LoVo (cell line): ENCODE data around the gene BABAM1.
"Not testable (repeated sequence)": the region's sequence is repeated elsewhere in the genome, so short reads cannot be mapped to it uniquely, and the experiment has no call there.

Source experiments
- DNase-seq: peaks from one replicate; pipeline ENCODE4 v3.0.0-alpha.2; 2016; ENCODE audit warnings: low spot score

Gene BABAM1

GRCh38 chr19:17275441-17276175, 8.4 kb downstream of the BABAM1 start:
- DNase-seq: no peak

DNA sequence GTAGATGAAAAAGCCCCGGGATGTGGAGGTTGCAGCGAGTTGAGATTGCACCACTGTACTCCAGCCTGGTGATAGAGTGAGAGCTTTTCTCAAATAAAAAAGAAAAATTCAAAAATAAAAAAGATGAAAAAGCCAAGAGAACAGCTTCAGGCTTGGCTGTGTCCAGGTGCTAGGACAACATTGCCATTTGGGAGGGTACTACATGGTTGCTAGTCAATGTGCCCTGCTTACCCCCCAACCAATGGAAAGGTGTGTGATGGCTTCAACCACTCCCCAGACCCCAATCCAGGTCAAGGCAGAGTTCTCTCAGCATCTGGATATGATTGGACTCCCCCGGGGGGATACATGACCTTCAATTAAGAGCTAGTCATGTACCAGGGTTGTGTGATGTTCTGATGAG, 12.2 kb downstream of the BABAM1 start:
- DNase-seq: no peak

DNA sequence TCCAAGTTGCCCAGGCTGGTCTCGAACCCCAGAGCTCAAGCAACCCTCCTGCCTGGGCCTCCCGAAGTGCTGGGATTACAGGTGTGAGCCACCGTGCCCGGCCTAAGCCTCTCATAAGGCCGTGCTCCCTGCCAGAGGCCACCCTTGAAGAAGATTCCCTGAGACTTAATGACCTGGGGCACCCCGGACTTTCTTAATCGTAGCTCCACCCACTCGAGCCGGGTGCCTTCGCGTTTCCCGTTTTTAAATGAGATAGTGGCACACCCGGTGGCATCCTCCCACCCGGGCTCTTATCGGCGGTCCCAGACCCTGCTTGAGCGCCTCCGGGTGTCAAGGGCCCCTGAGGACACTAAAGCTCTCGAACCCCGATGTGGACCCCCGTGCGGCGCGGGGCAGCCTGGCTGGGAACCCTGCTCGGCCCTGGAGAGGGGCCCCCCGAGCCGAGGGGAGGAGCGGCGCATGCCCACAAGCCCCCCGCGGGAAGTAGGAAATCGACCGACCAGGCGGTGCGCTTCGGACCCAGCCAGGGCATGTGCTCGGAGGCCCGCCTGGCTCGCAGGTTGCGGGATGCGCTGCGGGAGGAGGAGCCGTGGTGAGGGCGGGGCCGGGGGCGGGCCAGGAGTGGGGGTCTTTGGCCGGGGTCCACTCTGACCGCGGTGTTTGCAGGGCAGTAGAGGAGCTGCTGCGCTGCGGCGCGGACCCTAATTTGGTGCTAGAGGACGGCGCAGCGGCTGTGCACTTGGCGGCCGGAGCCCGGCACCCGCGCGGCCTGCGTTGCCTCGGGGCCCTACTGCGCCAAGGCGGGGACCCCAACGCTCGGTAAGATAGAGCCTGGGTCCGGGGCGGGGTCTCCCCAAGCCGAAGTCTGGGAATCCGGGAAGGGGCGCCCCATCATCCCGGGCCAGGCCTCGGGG, 14.4 kb downstream of the BABAM1 start, which contains the start of gene ANKLE1:
Gene ANKLE1 (plus strand): TSS at position 511 of the 914 bp plus-strand sequence. CDS start 20 bp downstream, at position 531.
- DNase-seq: no peak

DNA sequence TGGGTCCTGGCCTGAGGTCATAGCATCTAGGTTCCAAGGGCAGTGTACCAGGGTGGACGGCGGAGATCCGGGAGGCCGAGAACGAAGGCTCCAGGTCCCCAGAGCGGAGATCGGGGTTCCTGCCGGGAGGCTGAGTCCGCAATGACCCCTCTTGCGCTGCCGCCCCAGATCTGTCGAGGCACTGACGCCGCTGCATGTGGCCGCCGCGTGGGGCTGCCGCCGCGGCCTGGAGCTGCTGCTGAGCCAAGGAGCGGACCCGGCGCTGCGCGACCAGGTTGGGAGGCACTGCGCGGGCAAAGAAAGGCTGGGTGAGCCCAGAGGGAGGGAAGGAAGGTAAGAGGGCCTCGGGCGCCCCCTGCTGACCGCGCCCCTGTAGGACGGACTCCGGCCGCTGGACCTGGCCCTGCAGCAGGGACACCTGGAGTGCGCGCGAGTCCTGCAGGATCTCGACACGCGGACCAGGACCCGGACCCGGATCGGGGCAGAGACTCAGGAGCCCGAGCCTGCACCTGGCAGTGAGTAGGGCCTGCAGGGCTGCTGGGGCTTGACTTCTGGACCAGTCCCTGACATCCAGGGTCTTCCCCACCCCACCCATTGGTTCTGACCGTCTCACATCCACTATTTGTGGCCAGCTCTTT, 15.4 kb downstream of the BABAM1 start:
- DNase-seq: peak; percentile 80

GRCh38 chr19:17283504-17283996, 16.3 kb downstream of the BABAM1 start:
- no peak for DNase-seq

DNA sequence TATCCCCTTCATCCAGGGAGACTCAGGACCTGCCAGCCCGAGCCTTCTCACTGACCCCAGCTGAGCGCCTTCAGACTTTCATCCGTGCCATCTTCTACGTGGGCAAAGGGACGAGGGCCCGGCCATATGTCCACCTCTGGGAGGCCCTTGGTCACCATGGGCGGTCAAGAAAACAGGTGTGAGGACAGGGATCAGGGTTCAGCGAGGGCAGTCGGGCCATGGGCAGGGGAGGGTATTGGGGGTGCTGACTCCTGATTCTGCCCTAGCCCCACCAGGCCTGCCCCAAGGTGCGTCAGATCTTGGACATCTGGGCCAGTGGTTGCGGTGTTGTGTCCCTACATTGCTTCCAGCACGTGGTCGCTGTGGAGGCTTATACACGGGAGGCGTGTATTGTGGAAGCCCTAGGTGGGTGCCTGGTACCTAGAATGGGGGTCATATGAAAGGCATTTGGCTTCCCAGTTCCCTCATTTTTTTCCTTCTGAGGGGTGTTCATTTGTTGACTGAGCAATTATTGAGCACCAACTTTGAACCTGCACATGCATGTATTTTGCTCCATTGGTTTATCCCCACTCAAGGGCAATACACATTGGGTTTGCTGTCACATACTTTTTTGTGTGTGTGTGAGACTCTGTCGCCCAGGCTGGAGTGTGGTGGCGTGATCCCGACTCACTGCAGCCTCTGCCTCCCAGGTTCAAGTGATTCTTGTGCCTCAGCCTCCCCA, 18.3 kb downstream of the BABAM1 start:
- DNase-seq: no peak

- DNase-seq: no peak
Observed at GRCh38 chr19:17286263-17286662, 19.0 kb downstream of the BABAM1 start.

DNA sequence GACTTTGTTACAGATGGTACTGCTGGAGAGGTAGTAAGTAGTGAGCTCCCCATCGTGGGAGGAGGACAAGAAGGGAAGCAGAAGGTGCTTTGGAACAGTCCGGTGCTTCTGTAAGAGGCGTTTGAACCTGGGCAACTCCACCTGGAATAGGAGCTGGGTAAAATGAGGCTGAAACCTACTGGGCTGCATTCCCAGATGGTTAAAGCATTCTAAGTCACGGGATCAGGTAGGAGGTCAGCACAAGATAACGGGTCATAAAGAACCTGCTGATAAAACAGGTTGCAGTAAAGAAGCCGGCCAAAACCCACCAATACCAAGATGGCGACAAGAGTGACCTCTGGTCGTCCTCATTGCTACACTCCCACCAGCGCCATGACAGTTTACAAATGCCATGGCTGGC, 19.5 kb downstream of the BABAM1 start:
- no peak for DNase-seq

GRCh38 chr19:17289489-17289888, 22.2 kb downstream of the BABAM1 start:
- DNase-seq: peak; percentile 41

DNA sequence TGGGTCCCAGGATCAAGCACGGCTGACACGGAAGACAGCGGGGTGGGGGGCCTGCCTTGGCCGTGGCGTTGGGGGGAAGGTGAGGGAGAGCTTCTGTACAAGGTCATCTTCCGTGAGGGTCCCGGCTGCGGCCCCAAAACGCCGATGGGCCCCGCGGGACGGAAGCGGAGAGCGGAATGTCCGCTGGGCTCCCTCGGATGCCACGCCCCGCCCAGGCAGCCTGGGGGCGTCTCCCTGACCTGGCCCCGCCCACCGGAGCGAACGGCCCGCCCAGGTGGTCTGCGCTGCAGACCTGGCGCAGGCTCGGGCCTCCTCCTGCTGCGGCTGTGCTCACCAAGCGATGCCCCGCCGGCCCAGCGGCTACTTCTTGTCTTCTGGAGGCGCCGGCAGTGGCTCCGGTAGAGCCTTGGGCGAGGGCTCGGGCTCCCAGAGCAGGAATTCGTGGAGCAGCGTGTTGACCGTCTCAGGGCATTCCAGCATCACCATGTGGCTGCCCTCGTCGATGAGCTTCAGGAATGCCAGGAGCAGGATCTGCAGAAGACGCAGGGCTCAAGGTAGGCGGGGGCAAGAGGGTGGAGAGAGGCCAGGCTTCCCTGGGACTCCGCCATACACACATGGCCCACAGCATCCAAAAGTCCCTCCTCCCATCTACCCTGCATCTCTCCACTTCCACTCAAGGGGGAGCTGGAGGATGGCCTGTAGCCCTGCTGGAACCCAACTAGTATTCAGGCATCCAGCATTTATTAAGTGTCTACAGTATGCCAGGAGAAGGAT, 25.2 kb downstream of the BABAM1 start:
- DNase-seq: peak; percentile 85

DNA sequence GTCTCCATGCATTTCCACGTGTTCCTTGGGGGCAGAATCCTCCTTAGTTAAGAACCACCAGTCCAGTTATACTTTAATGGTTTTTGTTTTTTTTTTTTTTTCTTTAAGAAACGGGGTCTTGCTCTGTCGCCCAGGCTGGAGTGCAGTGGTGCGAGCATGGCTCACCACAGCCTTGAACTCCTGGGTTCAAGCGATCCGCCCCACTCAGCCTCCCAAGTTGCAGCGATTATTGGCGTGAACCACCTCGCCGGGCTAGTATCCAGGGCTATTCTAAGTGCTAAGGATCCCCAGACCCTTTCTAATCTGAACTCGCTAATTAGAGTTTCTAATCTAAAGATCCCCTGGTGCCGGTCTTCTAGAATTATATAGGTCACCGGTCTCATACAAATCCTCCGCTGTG, 26.4 kb downstream of the BABAM1 start:
- DNase-seq: no peak

- DNase-seq: peak; percentile 14
Observed at GRCh38 chr19:17294051-17294891, 27.0 kb downstream of the BABAM1 start.

DNA sequence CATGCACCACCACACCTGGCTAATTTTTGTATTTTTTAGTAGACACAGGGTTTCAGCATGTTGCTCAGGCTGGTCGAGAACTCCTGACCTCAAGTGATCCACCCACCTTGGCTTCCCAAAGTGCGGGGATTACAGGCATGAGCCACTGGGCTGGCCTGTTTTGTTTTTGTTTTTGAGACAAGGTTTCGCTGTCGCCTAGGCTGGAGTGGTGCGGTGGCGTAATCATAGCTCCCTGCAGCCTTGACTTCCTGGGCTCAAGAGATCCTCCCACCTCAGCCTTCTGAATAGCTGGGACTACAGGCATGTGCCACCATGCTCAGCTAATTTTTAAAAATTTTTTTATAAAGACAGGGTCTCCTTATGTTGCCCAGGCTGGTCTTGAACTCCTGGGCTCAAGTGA, 28.3 kb downstream of the BABAM1 start:
- DNase-seq: not testable (repeated sequence)

GRCh38 chr19:17296273-17296672, 29.0 kb downstream of the BABAM1 start:
- DNase-seq: no peak

- no peak for DNase-seq
Observed at GRCh38 chr19:17296976-17297375, 29.7 kb downstream of the BABAM1 start.

DNA sequence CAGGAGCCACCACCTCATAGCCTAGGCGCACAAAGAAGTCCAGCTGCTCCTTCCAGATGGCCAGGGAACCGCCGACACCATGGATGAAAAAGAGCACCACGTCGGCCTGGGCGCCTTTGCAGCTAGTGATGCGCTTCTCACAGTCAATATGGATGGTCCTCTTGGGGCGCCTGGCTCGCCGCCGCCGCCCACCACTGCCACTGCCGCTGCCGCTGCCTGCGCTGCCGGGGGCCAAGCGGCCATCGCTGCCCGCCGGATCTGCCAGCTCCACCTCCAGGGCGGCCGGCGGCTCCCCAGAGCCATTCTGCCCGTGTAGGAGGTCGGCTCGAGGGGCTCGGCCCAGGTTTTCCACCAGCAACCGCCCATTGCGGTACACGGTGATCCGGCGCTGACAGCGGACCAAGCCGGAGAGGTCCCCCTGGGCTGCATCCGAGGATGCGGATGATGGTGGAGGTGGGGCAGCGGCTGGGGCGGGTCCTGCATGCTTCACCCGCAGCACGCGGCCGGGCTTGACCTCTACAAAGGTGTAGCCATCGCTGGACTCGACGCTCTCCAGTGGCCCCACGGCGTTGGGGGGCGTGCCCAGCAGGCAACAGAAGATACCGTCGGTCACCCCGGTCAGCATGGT, 33.9 kb downstream of the BABAM1 start:
- no peak for DNase-seq

- DNase-seq: no peak
Observed at GRCh38 chr19:17302391-17303166, 35.3 kb downstream of the BABAM1 start.

DNA sequence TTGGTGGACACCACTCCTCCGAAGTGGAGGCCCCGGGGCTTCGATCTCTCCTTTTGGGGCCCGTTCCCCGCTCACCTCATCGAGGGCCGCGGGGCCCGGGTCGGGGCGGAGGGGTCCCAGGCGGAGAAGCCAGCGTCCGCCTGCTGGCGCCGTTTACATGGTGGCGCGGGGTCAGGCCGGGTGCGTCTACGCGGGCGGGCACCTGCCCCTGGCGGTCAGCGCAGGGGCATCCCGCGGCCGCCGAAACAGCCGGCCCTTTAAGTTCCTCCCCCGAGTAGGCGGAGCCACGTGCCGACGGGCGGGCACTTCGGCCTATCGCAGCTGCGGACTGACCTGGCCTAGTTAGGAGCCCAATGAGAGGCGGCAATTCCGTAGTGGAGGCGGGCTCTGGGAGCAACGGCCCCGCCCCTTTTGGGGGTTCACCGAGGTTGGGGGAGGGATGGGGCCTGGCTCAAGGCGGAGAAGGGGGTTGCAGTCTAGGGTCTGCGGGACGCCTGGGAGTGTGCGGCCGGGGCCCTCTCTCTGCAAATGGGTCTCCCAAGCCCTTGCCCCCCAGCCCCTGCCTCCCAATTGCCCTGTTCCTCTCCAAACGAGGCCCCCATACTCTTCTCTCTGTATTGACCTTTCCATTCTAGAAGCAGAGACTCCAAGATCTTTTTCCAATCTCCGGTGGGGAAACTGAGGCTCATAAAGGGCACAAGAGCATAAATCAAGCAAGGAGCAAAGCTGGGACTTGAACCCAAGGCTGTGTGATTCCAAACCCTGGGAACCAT, 36.1 kb downstream of the BABAM1 start, which contains the start of gene ABHD8:
Gene ABHD8 (minus strand): TSS at position 259 of the 773 bp plus-strand sequence. CDS start 1,809 bp downstream, outside the sequence.
- peak; percentile 81 for DNase-seq
